HEK293T (cell line): Measurements from ENCODE around the gene DDX10.

Experiments
- CTCF ChIA-PET: fragments of 350-600 bp; formaldehyde crosslinking; extraction: SDS; loops from one replicate; lab custom pipeline; 2021; ENCODE audit warnings: antibody characterized with exemption, inconsistent platforms; lab: Yijun Ruan, JAX
- POLR2A ChIA-PET: fragments of 350-600 bp; formaldehyde crosslinking; extraction: SDS; loops from one replicate; lab custom pipeline; 2020; ENCODE audit warnings: antibody characterized with exemption, inconsistent platforms; lab: Yijun Ruan, JAX
- DNase-seq: peaks from one replicate; pipeline ENCODE4 v3.0.0; 2012; ENCODE audit warnings: mixed read lengths; ENCODE audit errors: extremely low spot score
- ARNT ChIP-seq: fragments of 450-650 bp; IDR thresholded peaks from 2 replicates; pipeline ENCODE4 v1.6.1; 2017; ENCODE audit warnings: mild to moderate bottlenecking
- BHLHE40 ChIP-seq: fragments of 450-650 bp; IDR thresholded peaks from 2 replicates; pipeline ENCODE4 v1.6.1; 2016; ENCODE audit warnings: mild to moderate bottlenecking, moderate library complexity, borderline replicate concordance
- CTBP1 ChIP-seq: fragments of 450-650 bp; IDR thresholded peaks from 2 replicates; pipeline ENCODE4 v1.6.1; 2016; ENCODE audit warnings: borderline replicate concordance
- ELF4 ChIP-seq: fragments of 450-650 bp; IDR thresholded peaks from 2 replicates; pipeline ENCODE4 v1.6.1; 2017; ENCODE audit warnings: antibody characterized with exemption
- FOXA1 ChIP-seq: fragments of 450-650 bp; IDR thresholded peaks from 2 replicates; pipeline ENCODE4 v1.6.1; 2016; ENCODE audit warnings: mild to moderate bottlenecking
- FOXK2 ChIP-seq: fragments of 450-650 bp; IDR thresholded peaks from 2 replicates; pipeline ENCODE4 v1.6.1; 2016; ENCODE audit warnings: mild to moderate bottlenecking
- FOXM1 ChIP-seq: fragments of 450-650 bp; IDR thresholded peaks from 2 replicates; pipeline ENCODE4 v1.6.1; 2017; ENCODE audit warnings: mild to moderate bottlenecking, borderline replicate concordance
- HDGF ChIP-seq: fragments of 450-650 bp; IDR thresholded peaks from 2 replicates; pipeline ENCODE4 v1.6.1; 2017; ENCODE audit warnings: antibody characterized with exemption, borderline replicate concordance
- L3MBTL2 ChIP-seq: fragments of 450-650 bp; conservative IDR thresholded peaks from 2 replicates; pipeline ENCODE4 v1.6.1; 2016; ENCODE audit warnings: mild to moderate bottlenecking
- LEF1 ChIP-seq: fragments of 450-650 bp; IDR thresholded peaks from 2 replicates; pipeline ENCODE4 v1.6.1; 2017; ENCODE audit warnings: mild to moderate bottlenecking, borderline replicate concordance
- NFRKB ChIP-seq: fragments of 450-650 bp; IDR thresholded peaks from 2 replicates; pipeline ENCODE4 v1.6.1; 2016; ENCODE audit warnings: mild to moderate bottlenecking, moderate library complexity
- SP1 ChIP-seq: fragments of 450-650 bp; IDR thresholded peaks from 2 replicates; pipeline ENCODE4 v1.6.1; 2017
- SUZ12 ChIP-seq: fragments of 450-650 bp; IDR thresholded peaks from 2 replicates; pipeline ENCODE4 v1.6.1; 2016; ENCODE audit warnings: mild to moderate bottlenecking
- TARDBP ChIP-seq: fragments of 450-650 bp; IDR thresholded peaks from 2 replicates; pipeline ENCODE4 v1.6.1; 2016
- ZNF384 ChIP-seq: fragments of 450-650 bp; IDR thresholded peaks from 2 replicates; pipeline ENCODE4 v1.6.1; 2016
- TF ChIP-seq, protein P1 (sequence below): fragments of 450-650 bp; IDR thresholded peaks from 2 replicates; pipeline ENCODE4 v1.6.1; 2016

DDX10 gene

DNA sequence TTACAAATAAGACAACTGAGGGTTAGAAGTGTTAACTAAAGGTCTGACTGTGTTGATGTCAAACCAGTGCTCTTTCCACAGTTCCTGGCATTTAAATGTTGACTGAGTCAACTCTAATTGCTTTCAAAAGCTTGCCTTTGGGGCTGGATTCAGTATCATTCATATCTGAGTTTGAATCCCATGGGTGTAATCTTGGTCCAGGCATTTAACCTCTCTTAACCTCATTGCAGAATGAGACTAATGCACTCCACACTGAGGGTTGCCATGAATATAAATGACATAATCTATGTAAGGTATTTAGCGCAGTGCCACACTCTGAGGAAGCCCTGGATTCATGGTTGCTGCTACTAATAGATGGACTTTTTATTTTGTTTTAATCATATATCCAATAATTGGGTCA, 274.3 kb downstream of the DDX10 start:
- ChIA-PET POLR2A (no interaction called here), CTCF (no interaction called here)
- TF ChIP-seq SP1, result no peak
- TF ChIP-seq, protein P1, sequence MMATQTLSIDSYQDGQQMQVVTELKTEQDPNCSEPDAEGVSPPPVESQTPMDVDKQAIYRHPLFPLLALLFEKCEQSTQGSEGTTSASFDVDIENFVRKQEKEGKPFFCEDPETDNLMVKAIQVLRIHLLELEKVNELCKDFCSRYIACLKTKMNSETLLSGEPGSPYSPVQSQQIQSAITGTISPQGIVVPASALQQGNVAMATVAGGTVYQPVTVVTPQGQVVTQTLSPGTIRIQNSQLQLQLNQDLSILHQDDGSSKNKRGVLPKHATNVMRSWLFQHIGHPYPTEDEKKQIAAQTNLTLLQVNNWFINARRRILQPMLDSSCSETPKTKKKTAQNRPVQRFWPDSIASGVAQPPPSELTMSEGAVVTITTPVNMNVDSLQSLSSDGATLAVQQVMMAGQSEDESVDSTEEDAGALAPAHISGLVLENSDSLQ, result no peak
- no peak for DNase-seq

DNA sequence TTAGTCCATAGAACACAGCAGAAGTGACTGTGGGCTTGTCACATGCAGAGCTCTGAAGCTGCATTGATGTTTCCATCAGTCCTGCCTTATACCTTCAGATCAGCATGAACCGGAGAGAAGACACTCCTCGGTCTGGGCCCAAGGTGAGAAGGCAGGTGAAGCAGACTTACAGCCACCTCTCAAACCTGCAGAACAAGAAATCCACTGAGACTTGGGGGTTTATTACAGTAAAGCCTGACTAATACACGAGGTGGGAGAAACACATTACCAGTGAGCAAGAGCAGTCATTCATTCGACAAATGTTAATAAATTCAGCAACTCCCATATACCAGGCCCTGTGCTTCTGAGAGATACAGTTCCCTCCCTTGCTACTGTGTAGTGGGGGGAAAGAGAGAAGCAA, 279.0 kb downstream of the DDX10 start:
- TF ChIP-seq SUZ12, result no peak
- no peak for TF ChIP-seq CTBP1
- TF ChIP-seq FOXK2, result no peak
- TF ChIP-seq, protein P1, result no peak
- no peak for TF ChIP-seq FOXM1
- no peak for TF ChIP-seq ELF4
- no peak for TF ChIP-seq ARNT
- TF ChIP-seq LEF1, result no peak
- no peak for TF ChIP-seq TARDBP
- TF ChIP-seq ZNF384, result no peak
- no peak for TF ChIP-seq SP1
- no peak for TF ChIP-seq HDGF
- TF ChIP-seq BHLHE40, result no peak
- TF ChIP-seq L3MBTL2, result no peak
- no peak for TF ChIP-seq FOXA1
- ChIA-PET CTCF (no interaction called here), POLR2A (no interaction called here)
- no peak for DNase-seq

DNA sequence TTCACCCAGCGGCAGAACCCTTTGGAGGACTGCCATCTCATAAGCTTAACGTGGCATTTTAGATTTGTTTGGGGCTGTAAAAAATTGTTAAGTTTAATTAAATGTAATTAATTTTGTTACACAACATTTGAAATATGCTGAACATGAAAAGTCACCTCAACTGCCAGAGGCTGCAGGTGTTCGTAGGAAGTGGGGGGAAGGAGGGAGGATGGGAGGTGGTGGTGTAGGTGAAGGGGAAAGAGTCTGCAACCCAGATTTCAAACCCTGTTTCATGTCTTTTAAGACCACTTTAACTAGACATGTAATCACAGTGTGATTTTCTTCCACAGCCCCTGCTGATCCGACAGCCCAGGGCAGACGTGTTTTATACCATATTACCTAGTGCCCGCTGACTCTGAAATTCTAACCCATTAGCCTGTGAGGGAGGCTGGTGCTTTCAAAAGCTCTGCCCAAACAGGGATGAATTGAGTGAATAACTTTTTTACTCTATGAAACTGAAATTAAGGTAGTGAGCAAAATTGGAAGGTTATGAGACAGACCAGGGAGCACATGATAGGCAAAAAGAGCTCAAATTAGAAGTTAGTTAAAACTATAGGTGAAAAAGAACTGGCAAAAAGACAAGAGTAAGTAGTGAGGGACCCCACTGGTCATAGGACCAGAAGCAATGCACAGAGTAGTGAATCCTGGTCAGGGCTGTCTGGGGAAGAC, 279.8 kb downstream of the DDX10 start:
- ChIA-PET POLR2A (no interaction called here), CTCF (no interaction called here)
- DNase-seq, result no peak
- TF ChIP-seq, protein P1, result no peak
- no peak for TF ChIP-seq SP1
- TF ChIP-seq FOXK2, result no peak
- TF ChIP-seq NFRKB, result no peak
- no peak for TF ChIP-seq TARDBP
- no peak for TF ChIP-seq LEF1
- TF ChIP-seq BHLHE40, result no peak
- no peak for TF ChIP-seq ELF4
- no peak for TF ChIP-seq ARNT
- no peak for TF ChIP-seq HDGF
- no peak for TF ChIP-seq CTBP1
- no peak for TF ChIP-seq ZNF384
- no peak for TF ChIP-seq SUZ12
- no peak for TF ChIP-seq L3MBTL2
- no peak for TF ChIP-seq FOXM1

DNA sequence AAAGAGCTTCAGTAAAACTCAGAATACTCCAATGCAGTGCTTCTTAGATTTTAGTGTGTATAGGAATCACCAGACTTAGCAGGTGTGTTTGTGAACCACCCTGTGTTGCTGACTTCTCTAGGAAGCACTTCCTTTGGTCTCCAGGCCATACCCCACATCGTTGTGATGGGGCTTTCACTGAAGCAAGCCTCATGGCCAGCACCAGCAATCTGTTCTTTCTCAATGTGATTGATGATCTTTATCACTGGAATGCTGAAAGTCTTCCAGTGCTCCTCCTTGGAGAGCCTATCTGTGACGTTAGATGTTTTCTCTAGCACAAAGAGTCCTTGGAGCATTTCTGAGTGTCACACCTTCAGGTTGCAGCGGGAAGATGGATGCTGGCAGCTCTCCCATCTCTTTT, 280.5 kb downstream of the DDX10 start:
- POLR2A ChIA-PET, result no interaction called here
- no peak for DNase-seq
- CTCF ChIA-PET, result no interaction called here
- TF ChIP-seq, protein P1, result no peak

DNA sequence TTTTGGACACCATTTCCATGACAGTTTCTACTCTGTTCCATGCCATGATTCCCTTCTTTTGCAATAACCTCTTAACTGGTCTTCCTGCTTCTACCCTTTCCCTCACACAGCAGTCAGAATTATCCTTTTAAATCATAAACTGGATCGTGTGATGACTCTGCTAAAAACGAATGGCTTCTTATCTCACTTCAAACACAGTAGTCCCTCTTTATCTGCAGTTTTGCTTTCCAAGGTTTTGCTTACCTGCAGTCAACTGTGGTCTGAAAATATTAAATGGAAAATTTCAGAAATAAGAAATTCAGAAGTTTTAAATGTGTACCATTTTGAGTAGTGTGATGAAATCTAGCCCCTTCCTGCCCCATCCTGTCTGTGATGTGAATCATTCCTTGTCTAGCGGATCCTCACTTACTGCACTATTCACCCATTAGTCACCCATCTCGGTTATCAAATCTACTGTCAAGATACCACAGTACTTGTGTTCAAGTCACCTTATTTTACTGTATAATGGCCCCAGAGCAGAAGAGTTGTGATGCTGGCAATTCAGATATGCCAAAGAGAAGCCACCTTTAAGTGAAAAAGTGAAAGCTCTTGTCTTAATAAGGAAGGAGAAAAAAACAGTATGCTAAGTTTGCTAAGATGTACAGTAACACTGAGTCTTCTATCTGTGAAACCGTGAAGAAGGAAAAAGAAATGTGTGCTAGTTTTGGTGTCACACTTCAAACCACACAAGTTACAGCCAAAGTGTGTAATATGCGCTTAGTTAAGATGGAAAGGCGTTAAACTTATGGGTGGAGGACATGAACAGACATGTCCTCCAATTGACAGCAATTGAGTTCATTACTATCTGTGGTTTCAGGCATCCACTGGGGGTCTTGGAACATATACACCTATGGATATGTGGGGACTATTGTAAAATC, 283.0 kb downstream of the DDX10 start:
- ChIA-PET CTCF (no interaction called here), POLR2A (no interaction called here)
- no peak for DNase-seq
- TF ChIP-seq CTBP1 (no peak), FOXA1 (no peak), SUZ12 (no peak), TARDBP (no peak), NFRKB (no peak), HDGF (no peak), SP1 (no peak), LEF1 (no peak), ELF4 (no peak), ZNF384 (no peak), FOXM1 (no peak), FOXK2 (no peak), BHLHE40 (no peak), ARNT (no peak), L3MBTL2 (no peak)
- TF ChIP-seq, protein P1, result no peak
